Calu3 (cell line): Measurements from ENCODE around the gene POLR2H. TPM values are rescaled to one million over a fixed set of nuclear protein-coding genes. Genes with fewer than 3 reads are reported as not detected.

ENCODE experiments used
- BruUV-seq: library from RNA; stranded (reverse); fragments of 400-500 nt; replicated peaks from 2 replicates; lab custom pipeline; 2021; lab: Mats Ljungman, UMichigan
- CTCF ChIA-PET: fragments of 300-600 bp; sonication (Branson Sonifier 250); formaldehyde crosslinking; loops from one replicate; lab custom pipeline; 2022; ENCODE audit warnings: antibody characterized with exemption; lab: Charles Lee
- DNase-seq: peaks from one replicate; pipeline ENCODE4 v3.0.0; 2022
- H3K27ac Mint-ChIP-seq: one replicate; pipeline ENCODE4 v1.8.0; 2022; ENCODE audit warnings: mixed read lengths; ENCODE audit not compliant: unreplicated experiment
- H3K27me3 Mint-ChIP-seq: one replicate; pipeline ENCODE4 v1.8.0; 2022; ENCODE audit warnings: mixed read lengths; ENCODE audit not compliant: unreplicated experiment
- H3K36me3 Mint-ChIP-seq: one replicate; pipeline ENCODE4 v1.8.0; 2022; ENCODE audit warnings: mild to moderate bottlenecking, moderate library complexity, mixed read lengths; ENCODE audit not compliant: insufficient read depth, unreplicated experiment
- H3K4me1 Mint-ChIP-seq: one replicate; pipeline ENCODE4 v1.8.0; 2022; ENCODE audit warnings: mild to moderate bottlenecking, low read depth, mixed read lengths; ENCODE audit not compliant: unreplicated experiment
- H3K4me3 Mint-ChIP-seq: one replicate; pipeline ENCODE4 v1.8.0; 2022; ENCODE audit warnings: mild to moderate bottlenecking, low read depth, moderate library complexity, mixed read lengths; ENCODE audit not compliant: unreplicated experiment
- H3K9me3 Mint-ChIP-seq: one replicate; pipeline ENCODE4 v1.8.0; 2022; ENCODE audit warnings: low read depth, mixed read lengths; ENCODE audit not compliant: unreplicated experiment
- CTCF ChIP-seq: fragments of 200-600 bp; IDR thresholded peaks from one replicate; pipeline ENCODE4 v1.8.0; 2022; ENCODE audit warnings: antibody characterized with exemption; ENCODE audit not compliant: unreplicated experiment
- intact Hi-C: fragments of 100-400 bp; cut with micrococcal nuclease; formaldehyde crosslinking; loops from one replicate; pipeline ENCODE4 v1.10.0; 2022; ENCODE audit not compliant: unreplicated experiment
- total RNA-seq: library from RNA; stranded (reverse); gene quantifications from 2 replicates; pipeline ENCODE4 v1.2.3, GENCODE V29; 2022

POLR2H gene
- total RNA-seq, 1 experiment from 2014 or later: 128 TPM

GRCh38 chr3:184321666-184322065 is 39.8 kb upstream of the POLR2H start:
- H3K4me1 Mint-ChIP-seq: peaks cover 42% of the 10 kb centered on the region
- CTCF ChIA-PET: no interaction called here
- H3K27me3 Mint-ChIP-seq: no peaks in the 10 kb centered on the region
- H3K9me3 Mint-ChIP-seq: no peaks in the 10 kb centered on the region
- no peak overlapping the region for H3K4me3 Mint-ChIP-seq
- BruUV-seq: TSS peak; percentile 7
- peak overlapping the region; percentile 4 for H3K27ac Mint-ChIP-seq
- peaks cover 98% of the 10 kb centered on the region for H3K36me3 Mint-ChIP-seq
- TF ChIP-seq CTCF: no peak
- intact Hi-C loops: no loop called here
- no peak for DNase-seq

- peaks cover 37% of the 10 kb centered on the region for H3K4me1 Mint-ChIP-seq
- no TSS peak for BruUV-seq
- H3K36me3 Mint-ChIP-seq: peaks cover 98% of the 10 kb centered on the region
- CTCF ChIA-PET: no interaction called here
- TF ChIP-seq CTCF: no peak
- H3K27ac Mint-ChIP-seq: peak overlapping the region; percentile 29
- H3K27me3 Mint-ChIP-seq: no peaks in the 10 kb centered on the region
- H3K9me3 Mint-ChIP-seq: no peaks in the 10 kb centered on the region
- H3K4me3 Mint-ChIP-seq: no peak overlapping the region
- DNase-seq: no peak
- intact Hi-C loops: no loop called here
These were observed 38.6 kb upstream of the POLR2H start for GRCh38 chr3:184322731-184323487.

GRCh38 chr3:184323696-184324095 is 37.8 kb upstream of the POLR2H start:
- H3K27ac Mint-ChIP-seq: no peak overlapping the region
- no peak overlapping the region for H3K4me3 Mint-ChIP-seq
- CTCF ChIA-PET: no interaction called here
- intact Hi-C loops: no loop called here
- DNase-seq: no peak
- peaks cover 33% of the 10 kb centered on the region for H3K4me1 Mint-ChIP-seq
- no peaks in the 10 kb centered on the region for H3K27me3 Mint-ChIP-seq
- no TSS peak for BruUV-seq
- no peak for TF ChIP-seq CTCF
- peaks cover 100% of the 10 kb centered on the region for H3K36me3 Mint-ChIP-seq
- H3K9me3 Mint-ChIP-seq: no peaks in the 10 kb centered on the region

GRCh38 chr3:184325269-184325668 is 36.2 kb upstream of the POLR2H start:
- TF ChIP-seq CTCF: no peak
- BruUV-seq: no TSS peak
- Mint-ChIP-seq H3K4me1 (peaks cover 33% of the 10 kb centered on the region), H3K27ac (no peak overlapping the region), H3K4me3 (no peak overlapping the region), H3K9me3 (no peaks in the 10 kb centered on the region), H3K36me3 (peaks cover 100% of the 10 kb centered on the region), H3K27me3 (no peaks in the 10 kb centered on the region)
- intact Hi-C loops: no loop called here
- DNase-seq: no peak
- CTCF ChIA-PET: no interaction called here
